Stimulated activated CD4-positive, alpha-beta T cell treated with anti-CD3 and anti-CD28 coated beads, Interleukin-1b, Interleukin-23, amount 100 ng/mL, for 4 hours (primary cell): ENCODE data around the gene BRAF.
"Not testable (repeated sequence)": the region's sequence is repeated elsewhere in the genome, so short reads cannot be mapped to it uniquely, and the experiment has no call there.

Experiments used
- DNase-seq, 2 donors: peaks; one replicate each; pipeline ENCODE4 v3.0.0-alpha.2; 2020; ENCODE audit warnings: low read depth in 2 of 2

Gene BRAF

GRCh38 chr7:140924821-140925421 lies at the start of gene BRAF:
Gene BRAF, minus strand, starts transcription at chr7:140924929. Its CDS starts 226 bp downstream, at chr7:140924703.
- DNase-seq, result peak; percentile 94

GRCh38 chr7:140972876-140973829 lies 48.4 kb upstream of the BRAF start:
- DNase-seq, result no peak

DNA sequence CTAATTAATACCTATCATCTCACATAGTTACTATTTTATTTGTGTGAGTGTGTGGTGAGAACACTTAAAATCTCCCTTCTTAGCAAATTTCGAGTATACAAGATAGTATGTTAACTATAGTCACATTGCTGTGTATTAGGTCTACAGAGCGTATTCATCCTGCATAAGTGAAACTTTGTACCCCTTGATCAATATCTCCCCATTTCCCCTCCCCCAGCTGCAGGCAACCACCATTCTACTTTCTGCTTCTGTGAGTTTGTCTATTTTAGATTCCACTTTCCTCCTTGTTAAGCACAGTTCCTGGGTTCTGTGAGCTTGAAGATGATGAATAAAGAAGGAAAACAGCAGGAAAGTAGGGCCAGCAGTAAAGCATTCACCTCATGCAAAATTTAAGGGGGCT lies 47.6 kb upstream of the BRAF start:
- DNase-seq, result no peak

DNA sequence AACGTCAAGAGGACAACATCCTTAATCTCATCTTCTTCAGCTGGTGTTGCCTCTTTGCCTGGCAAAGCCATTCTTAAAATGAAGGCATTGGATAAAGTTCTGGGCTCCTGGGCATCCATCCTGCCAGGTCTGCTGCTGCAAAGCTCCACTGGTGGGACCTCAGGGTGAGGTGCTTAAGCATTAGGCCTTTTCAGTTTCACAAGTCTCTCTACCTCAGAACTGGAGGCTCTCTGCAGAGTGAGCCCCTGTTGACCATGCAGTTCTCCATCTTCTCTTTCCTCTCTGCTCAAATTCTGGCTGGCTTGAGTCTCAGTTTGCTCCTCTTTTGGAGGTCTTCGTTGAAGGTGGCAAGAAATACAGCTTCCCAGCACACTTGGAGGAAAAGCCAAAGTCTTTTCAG lies 42.7 kb upstream of the BRAF start:
- DNase-seq, result no peak

DNA sequence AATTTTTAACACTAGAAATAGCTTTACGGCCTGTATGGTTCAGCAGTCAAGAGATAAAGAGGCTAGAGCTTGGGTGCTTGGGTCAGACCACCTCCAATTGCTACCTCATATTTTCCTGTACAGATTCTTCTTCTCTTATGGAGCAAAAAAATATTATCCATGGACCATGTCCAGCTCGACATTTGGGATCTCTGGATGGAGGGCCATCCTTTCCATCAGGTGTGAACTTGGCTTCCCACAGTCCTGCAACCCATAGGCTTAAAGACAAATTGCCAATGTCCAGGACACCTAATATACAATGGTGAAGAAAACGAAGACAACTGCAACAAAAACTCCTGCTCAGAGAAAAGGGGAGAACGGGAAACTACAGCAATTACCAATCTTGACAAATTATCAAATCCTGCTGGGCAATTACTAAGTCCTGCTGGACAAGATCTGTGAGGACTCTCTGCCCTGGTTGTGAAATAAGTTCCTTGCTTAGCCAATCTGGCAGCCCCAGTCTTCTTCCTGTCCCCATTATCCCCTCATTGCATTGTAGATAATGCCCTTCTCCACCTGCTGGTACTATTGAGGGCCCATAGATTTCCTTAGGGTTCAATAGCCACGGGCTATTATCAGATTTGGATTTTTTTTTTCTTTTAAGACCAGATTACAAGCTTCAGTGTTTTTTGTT lies 42.0 kb upstream of the BRAF start:
- no peak for DNase-seq

- no peak for DNase-seq
Measured at GRCh38 chr7:140961117-140961516, 36.4 kb upstream of the BRAF start.

GRCh38 chr7:140956997-140957396 lies 32.3 kb upstream of the BRAF start:
- not testable (repeated sequence) for DNase-seq

DNA sequence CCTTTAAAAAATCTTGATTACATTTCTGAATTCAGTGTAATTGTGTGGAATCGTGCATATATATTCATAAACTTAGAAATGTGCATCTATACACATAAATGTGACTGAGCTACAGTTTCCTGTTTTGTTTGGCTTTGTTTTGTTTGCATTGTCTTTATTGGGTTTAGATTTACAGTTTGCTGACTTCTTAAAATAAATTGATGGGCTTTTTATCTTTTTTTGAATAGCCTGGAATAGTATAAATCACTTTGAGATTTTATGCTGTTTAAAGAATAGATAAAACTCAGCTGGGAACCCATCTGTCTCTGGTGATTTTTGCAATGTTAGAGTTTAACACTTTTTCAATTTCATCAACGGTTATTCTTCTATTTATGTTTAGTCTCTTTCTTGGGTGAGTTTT lies 21.2 kb upstream of the BRAF start:
- DNase-seq, result no peak

GRCh38 chr7:140942242-140942641 lies 17.5 kb upstream of the BRAF start:
- DNase-seq, result not testable (repeated sequence)

DNA sequence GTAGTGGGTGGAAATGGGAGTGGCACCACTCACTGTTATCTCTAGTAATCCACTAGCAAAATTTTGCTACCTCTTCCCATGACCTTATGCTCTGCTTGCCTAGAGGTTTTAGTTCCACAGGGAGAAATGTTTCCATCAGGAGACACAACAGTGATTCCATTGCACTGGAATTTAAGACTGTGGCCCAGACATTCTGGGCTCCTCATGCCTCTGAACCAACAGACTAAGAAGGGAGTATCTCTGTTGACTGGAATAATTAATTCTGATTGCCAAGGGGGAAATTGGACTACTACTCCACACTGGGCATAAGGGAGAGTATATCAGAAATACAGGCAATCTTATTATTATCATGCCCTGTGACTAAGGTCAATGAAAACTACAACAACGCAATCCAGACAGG lies 16.2 kb upstream of the BRAF start:
- DNase-seq, result no peak

- no peak for DNase-seq
Measured at GRCh38 chr7:140937702-140938264, 13.1 kb upstream of the BRAF start.

GRCh38 chr7:140928491-140929309 lies 4.0 kb upstream of the BRAF start:
- no peak for DNase-seq

DNA sequence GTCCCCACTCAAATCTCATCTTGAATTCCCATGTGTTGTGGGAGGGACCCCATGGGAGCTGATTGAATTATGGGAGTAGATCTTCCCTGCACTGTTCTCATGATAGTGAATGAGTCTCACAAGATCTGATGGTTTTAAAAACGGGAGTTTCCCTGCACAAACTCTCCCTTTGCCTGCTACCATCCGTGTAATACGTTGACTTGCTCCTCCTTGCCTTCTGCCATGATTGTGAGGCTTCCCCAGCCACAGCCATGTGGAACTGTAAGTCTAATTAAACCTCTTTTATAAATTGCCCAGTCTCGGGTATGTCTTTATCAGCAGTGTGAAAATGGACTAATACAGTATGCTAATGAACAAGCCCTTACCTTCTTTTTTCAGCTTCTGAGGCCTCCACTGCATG lies 3.2 kb upstream of the BRAF start:
- DNase-seq, result not testable (repeated sequence)

- DNase-seq, result no peak
Measured at GRCh38 chr7:140927351-140927750, 2.6 kb upstream of the BRAF start.

DNA sequence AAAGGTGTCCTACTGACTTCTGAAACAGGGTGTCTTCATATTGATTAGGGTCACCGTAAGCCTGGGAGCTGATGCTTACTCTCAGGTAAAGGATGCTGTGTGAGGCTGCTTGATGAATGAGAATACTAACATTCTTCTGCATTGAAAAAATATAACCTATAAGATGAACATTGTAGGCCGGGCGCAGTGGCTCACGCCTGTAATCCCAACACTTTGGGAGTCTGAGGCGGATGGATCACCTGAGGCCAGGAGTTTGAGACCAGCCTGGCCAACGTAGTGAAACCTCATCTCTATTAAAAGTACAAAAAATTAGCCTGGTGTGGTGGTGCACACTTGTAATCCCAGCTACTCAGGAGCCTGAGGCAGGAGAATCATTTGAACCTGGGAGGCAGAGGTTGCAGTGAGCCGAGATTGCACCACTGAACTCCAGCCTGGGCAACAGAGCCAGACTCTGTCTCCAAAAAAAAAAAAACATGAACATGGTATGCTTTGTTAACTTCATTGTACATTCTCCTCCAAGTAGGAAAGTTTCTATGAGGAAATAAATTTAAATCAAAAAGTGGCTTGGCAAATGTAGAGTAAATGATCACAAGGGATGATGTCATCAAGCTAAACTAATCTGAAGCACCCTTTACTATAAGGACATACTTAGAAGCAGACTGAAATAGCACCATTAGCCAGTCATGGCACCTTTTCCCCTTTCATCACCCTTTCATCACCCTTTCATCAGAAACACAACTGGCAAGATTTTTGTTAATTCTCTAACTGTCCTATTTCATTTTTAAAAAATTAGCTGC lies 1.5 kb upstream of the BRAF start:
- no peak for DNase-seq

- peak; percentile 44 to 66 for DNase-seq
Measured at GRCh38 chr7:140924019-140924820, 509 bp downstream of the BRAF start.

DNA sequence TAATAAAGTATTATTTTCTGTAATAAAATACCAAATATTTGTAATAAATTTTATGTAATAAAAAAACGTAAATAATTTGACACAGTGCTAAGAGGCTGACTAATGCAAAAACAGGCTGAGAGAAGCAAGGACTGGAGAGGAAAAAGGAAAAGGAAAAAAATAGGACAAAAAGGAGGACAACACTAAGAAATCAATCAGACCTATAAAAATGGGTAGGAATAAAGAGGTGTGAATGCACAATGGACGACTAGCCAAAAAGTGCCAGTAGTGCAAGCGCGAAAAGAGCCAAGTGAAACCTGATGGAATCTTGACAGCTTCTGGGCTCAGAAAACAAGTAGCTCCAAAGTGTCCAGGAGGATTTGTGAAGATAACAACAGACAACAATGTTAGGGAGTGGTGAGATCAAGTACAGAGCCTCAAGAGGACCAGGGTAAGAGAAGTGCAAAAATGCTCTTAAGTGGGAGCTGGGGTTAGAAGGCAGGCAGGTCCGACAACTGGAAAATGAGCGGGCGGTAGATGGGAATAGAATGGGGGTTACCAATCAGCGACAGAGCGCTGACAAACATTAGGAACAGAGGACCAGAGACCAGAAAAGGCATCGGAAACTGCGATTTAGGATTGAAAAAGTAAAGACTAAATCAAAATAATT lies 1.2 kb downstream of the BRAF start:
- DNase-seq, result no peak

- no peak for DNase-seq
Measured at GRCh38 chr7:140922741-140923345, 1.9 kb downstream of the BRAF start.

GRCh38 chr7:140920745-140921144 lies 4.0 kb downstream of the BRAF start:
- no peak for DNase-seq
